ENCODE data around the gene PSMA8.

DNA sequence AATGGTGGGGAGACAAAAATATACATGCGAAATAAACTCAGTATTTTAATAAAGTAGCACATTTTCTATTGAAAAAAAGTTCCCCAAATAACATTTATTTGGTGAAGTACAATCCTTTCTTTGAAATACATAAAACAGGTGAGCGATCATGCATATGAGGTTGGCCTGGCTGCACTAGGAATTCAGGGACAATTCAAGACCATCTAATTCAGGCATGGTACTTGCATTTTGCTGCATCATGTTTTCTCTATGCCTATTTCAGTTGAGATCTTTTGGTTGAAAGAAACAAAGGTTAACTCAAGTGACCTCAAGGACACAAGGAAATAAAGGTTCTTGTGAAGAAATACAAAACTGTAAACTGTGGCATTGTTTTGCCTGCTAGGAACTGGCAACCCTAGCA, 72.8 kb downstream of the PSMA8 start:
- TF ChIP-seq CTCF (IDR thresholded peaks at IDR 0.05): no peak
- no peak for TF ChIP-seq EP300 (IDR thresholded peaks at IDR 0.05)
- TF ChIP-seq POLR2A (IDR thresholded peaks at IDR 0.05): no peak
